WTC11 (cell line): ENCODE measurements around the gene NPAS3. TPM values are rescaled to one million over a fixed set of nuclear protein-coding genes. Genes with fewer than 3 reads are reported as not detected.

ENCODE experiments used
- ATAC-seq: fragments of 200-7000 bp; cut with Tn5 transposase; 2 replicates; pipeline ENCODE4 v1.10.0; 2021; ENCODE audit warnings: mild to moderate bottlenecking, moderate library complexity
- CTCF ChIA-PET: fragments of 300-600 bp; sonication (Branson Sonifier 250); formaldehyde crosslinking; loops from one replicate; lab custom pipeline; 2021; ENCODE audit warnings: antibody characterized with exemption; lab: Charles Lee
- POLR2A ChIA-PET: fragments of 350-600 bp; sonication (Branson Sonifier 250); formaldehyde crosslinking; loops from one replicate; lab custom pipeline; 2021; ENCODE audit warnings: antibody characterized with exemption; lab: Charles Lee
- DNase-seq: peaks from one replicate; pipeline ENCODE4 v3.0.0; 2021; ENCODE audit warnings: low spot score
- H3K27ac Mint-ChIP-seq: 2 replicates; pipeline ENCODE4 v1.8.0; 2021; ENCODE audit warnings: mixed read lengths
- H3K27me3 Mint-ChIP-seq: 2 replicates; pipeline ENCODE4 v1.8.0; 2021; ENCODE audit warnings: low read depth, mild to moderate bottlenecking, moderate library complexity, mixed read lengths
- H3K36me3 Mint-ChIP-seq: 2 replicates; pipeline ENCODE4 v1.8.0; 2021; ENCODE audit warnings: mixed read lengths
- H3K4me1 Mint-ChIP-seq: 2 replicates; pipeline ENCODE4 v1.8.0; 2022; ENCODE audit warnings: mixed read lengths
- H3K4me3 Mint-ChIP-seq: 2 replicates; pipeline ENCODE4 v1.8.0; 2021; ENCODE audit warnings: mild to moderate bottlenecking, moderate library complexity, mixed read lengths
- H3K9me3 Mint-ChIP-seq: 2 replicates; pipeline ENCODE4 v1.8.0; 2021; ENCODE audit warnings: mixed read lengths
- CBFB ChIP-seq: sonication (generic); formaldehyde crosslinking; IDR thresholded peaks from 2 replicates; pipeline ENCODE4 v1.8.1; 2022; ENCODE audit warnings: mild to moderate bottlenecking, low read depth, missing genetic modification reagents
- CREB1 ChIP-seq: sonication (generic); formaldehyde crosslinking; IDR thresholded peaks from 2 replicates; pipeline ENCODE4 v1.8.0; 2023; ENCODE audit warnings: mild to moderate bottlenecking, missing genetic modification reagents
- FOXJ3 ChIP-seq: sonication (generic); formaldehyde crosslinking; IDR thresholded peaks from 2 replicates; pipeline ENCODE4 v1.9.0; 2021; ENCODE audit warnings: missing genetic modification reagents, mild to moderate bottlenecking, borderline replicate concordance
- FOXK1 ChIP-seq: sonication (generic); formaldehyde crosslinking; IDR thresholded peaks from 2 replicates; pipeline ENCODE4 v1.8.0; 2022; ENCODE audit warnings: mild to moderate bottlenecking, moderate library complexity, missing genetic modification reagents
- FOXP1 ChIP-seq: sonication (generic); formaldehyde crosslinking; IDR thresholded peaks from 2 replicates; pipeline ENCODE4 v1.8.0; 2022; ENCODE audit warnings: missing genetic modification reagents, mild to moderate bottlenecking, moderate library complexity, borderline replicate concordance
- GABPB1 ChIP-seq: sonication (generic); formaldehyde crosslinking; IDR thresholded peaks from 2 replicates; pipeline ENCODE4 v1.8.1; 2023; ENCODE audit warnings: mild to moderate bottlenecking, missing genetic modification reagents
- IRF1 ChIP-seq: sonication (generic); formaldehyde crosslinking; IDR thresholded peaks from 2 replicates; pipeline ENCODE4 v1.8.0; 2023; ENCODE audit warnings: missing genetic modification reagents
- MXD4 ChIP-seq: fragments of 250-450 bp; sonication (Bioruptor Pico); IDR thresholded peaks from 2 replicates; pipeline ENCODE4 v1.8.0; 2021; ENCODE audit warnings: mild to moderate bottlenecking, moderate library complexity, borderline replicate concordance
- OVOL2 ChIP-seq: fragments of 250-450 bp; sonication (Bioruptor Pico); IDR thresholded peaks from 2 replicates; pipeline ENCODE4 v1.9.0; 2021; ENCODE audit warnings: mild to moderate bottlenecking, borderline replicate concordance
- SP1 ChIP-seq: sonication (generic); formaldehyde crosslinking; conservative IDR thresholded peaks from 2 replicates; pipeline ENCODE4 v1.8.1; 2022; ENCODE audit warnings: missing genetic modification reagents
- TEAD1 ChIP-seq: sonication (generic); formaldehyde crosslinking; IDR thresholded peaks from 2 replicates; pipeline ENCODE4 v1.8.0; 2022; ENCODE audit warnings: mild to moderate bottlenecking, missing genetic modification reagents
- ZNF121 ChIP-seq: sonication (generic); formaldehyde crosslinking; IDR thresholded peaks from 2 replicates; pipeline ENCODE4 v1.8.0; 2023; ENCODE audit warnings: missing genetic modification reagents
- total RNA-seq: library from RNA; stranded (reverse); gene quantifications from 3 replicates; pipeline ENCODE4 v1.2.3, GENCODE V29; 2021
- TF ChIP-seq, protein P1 (sequence below): sonication (generic); formaldehyde crosslinking; IDR thresholded peaks from 2 replicates; pipeline ENCODE4 v1.8.0; 2022; ENCODE audit warnings: mild to moderate bottlenecking, missing genetic modification reagents
- TF ChIP-seq, protein P2 (sequence below): sonication (generic); formaldehyde crosslinking; IDR thresholded peaks from 2 replicates; pipeline ENCODE4 v1.8.0; 2023; ENCODE audit warnings: mild to moderate bottlenecking, missing genetic modification reagents
- TF ChIP-seq, protein P3 (sequence below): sonication (generic); formaldehyde crosslinking; conservative IDR thresholded peaks from 2 replicates; pipeline ENCODE4 v1.8.1; 2022; ENCODE audit warnings: mild to moderate bottlenecking, missing genetic modification reagents
- TF ChIP-seq, protein P4 (sequence below): fragments of 250-450 bp; sonication (Bioruptor Pico); IDR thresholded peaks from 2 replicates; pipeline ENCODE4 v1.9.0; 2021; ENCODE audit warnings: mild to moderate bottlenecking
- TF ChIP-seq, protein P5 (sequence below): sonication (generic); formaldehyde crosslinking; IDR thresholded peaks from 2 replicates; pipeline ENCODE4 v1.8.0; 2022; ENCODE audit warnings: mild to moderate bottlenecking, missing genetic modification reagents
- TF ChIP-seq, protein P6 (sequence below): sonication (generic); formaldehyde crosslinking; conservative IDR thresholded peaks from 2 replicates; pipeline ENCODE4 v1.8.1; 2023; ENCODE audit warnings: mild to moderate bottlenecking, low read depth, missing genetic modification reagents, moderate library complexity
- TF ChIP-seq, protein P7 (sequence below): sonication (generic); formaldehyde crosslinking; IDR thresholded peaks from 2 replicates; pipeline ENCODE4 v1.8.1; 2023; ENCODE audit warnings: mild to moderate bottlenecking, missing genetic modification reagents, moderate library complexity

Gene NPAS3
- total RNA-seq, 1 experiment from 2014 or later, result 3.2 TPM

DNA sequence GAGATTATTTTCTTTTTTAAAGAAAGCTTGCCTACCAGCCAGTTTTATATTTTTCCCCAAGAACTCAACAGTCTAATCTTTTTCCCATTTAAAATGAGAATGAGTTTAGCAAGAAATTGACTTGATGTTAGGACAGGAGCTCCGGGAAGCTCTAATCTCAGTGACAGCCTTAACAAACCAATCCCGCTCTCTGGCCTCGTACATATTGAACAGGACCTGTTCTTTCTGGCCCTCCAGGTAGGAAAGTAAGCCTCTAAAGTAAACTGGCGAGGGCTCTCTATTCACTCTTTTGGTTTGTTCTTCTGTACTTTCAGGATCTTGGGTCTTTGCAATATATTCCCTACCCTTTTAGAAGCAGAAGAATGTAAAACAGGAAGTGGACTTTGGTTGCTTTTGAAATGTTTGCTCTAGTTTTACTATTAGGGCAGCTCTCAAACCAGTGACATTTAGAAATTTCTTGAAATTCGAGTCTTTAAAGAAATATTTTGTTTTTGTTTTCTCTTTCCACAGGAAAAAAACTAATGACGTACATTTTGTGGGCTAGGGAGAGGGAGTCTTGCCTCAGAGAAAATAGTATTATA, 17.9 kb upstream of the NPAS3 start (continued):
- TF ChIP-seq, protein P1, sequence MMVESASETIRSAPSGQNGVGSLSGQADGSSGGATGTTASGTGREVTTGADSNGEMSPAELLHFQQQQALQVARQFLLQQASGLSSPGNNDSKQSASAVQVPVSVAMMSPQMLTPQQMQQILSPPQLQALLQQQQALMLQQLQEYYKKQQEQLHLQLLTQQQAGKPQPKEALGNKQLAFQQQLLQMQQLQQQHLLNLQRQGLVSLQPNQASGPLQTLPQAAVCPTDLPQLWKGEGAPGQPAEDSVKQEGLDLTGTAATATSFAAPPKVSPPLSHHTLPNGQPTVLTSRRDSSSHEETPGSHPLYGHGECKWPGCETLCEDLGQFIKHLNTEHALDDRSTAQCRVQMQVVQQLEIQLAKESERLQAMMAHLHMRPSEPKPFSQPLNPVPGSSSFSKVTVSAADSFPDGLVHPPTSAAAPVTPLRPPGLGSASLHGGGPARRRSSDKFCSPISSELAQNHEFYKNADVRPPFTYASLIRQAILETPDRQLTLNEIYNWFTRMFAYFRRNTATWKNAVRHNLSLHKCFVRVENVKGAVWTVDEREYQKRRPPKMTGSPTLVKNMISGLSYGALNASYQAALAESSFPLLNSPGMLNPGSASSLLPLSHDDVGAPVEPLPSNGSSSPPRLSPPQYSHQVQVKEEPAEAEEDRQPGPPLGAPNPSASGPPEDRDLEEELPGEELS (CRISPR knock-in tag), result no peak
- TF ChIP-seq GABPB1, result no peak
- no peak for TF ChIP-seq SP1 (CRISPR knock-in tag)
- no peak for TF ChIP-seq OVOL2
- no peak for TF ChIP-seq FOXK1 (CRISPR knock-in tag)
- TF ChIP-seq, protein P2, sequence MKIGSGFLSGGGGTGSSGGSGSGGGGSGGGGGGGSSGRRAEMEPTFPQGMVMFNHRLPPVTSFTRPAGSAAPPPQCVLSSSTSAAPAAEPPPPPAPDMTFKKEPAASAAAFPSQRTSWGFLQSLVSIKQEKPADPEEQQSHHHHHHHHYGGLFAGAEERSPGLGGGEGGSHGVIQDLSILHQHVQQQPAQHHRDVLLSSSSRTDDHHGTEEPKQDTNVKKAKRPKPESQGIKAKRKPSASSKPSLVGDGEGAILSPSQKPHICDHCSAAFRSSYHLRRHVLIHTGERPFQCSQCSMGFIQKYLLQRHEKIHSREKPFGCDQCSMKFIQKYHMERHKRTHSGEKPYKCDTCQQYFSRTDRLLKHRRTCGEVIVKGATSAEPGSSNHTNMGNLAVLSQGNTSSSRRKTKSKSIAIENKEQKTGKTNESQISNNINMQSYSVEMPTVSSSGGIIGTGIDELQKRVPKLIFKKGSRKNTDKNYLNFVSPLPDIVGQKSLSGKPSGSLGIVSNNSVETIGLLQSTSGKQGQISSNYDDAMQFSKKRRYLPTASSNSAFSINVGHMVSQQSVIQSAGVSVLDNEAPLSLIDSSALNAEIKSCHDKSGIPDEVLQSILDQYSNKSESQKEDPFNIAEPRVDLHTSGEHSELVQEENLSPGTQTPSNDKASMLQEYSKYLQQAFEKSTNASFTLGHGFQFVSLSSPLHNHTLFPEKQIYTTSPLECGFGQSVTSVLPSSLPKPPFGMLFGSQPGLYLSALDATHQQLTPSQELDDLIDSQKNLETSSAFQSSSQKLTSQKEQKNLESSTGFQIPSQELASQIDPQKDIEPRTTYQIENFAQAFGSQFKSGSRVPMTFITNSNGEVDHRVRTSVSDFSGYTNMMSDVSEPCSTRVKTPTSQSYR (CRISPR knock-in tag), result no peak
- TF ChIP-seq ZNF121 (CRISPR knock-in tag), result no peak
- no peak for TF ChIP-seq CBFB (CRISPR knock-in tag)
- TF ChIP-seq, protein P3, sequence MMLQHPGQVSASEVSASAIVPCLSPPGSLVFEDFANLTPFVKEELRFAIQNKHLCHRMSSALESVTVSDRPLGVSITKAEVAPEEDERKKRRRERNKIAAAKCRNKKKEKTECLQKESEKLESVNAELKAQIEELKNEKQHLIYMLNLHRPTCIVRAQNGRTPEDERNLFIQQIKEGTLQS (CRISPR knock-in tag), result no peak
- no peak for TF ChIP-seq TEAD1
- TF ChIP-seq FOXP1 (CRISPR knock-in tag), result no peak

GRCh38 chr14:32925439-32925838, 13.2 kb upstream of the NPAS3 start:
- ChIA-PET POLR2A (no interaction called here), CTCF (no interaction called here)
- Mint-ChIP-seq H3K27ac (no peak overlapping the region), H3K4me3 (no peak overlapping the region), H3K27me3 (no peaks in the 10 kb centered on the region), H3K9me3 (no peaks in the 10 kb centered on the region), H3K4me1 (peaks cover 7% of the 10 kb centered on the region), H3K36me3 (no peaks in the 10 kb centered on the region)
- TF ChIP-seq CREB1 (CRISPR knock-in tag) (no peak), OVOL2 (no peak), FOXK1 (CRISPR knock-in tag) (no peak), CBFB (CRISPR knock-in tag) (no peak), IRF1 (CRISPR knock-in tag) (no peak), FOXJ3 (CRISPR knock-in tag) (no peak), MXD4 (CRISPR knock-in tag) (no peak)
- TF ChIP-seq, protein P4, sequence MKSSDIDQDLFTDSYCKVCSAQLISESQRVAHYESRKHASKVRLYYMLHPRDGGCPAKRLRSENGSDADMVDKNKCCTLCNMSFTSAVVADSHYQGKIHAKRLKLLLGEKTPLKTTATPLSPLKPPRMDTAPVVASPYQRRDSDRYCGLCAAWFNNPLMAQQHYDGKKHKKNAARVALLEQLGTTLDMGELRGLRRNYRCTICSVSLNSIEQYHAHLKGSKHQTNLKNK (CRISPR knock-in tag), result no peak
- TF ChIP-seq, protein P5, sequence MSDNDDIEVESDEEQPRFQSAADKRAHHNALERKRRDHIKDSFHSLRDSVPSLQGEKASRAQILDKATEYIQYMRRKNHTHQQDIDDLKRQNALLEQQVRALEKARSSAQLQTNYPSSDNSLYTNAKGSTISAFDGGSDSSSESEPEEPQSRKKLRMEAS (CRISPR knock-in tag), result no peak
- TF ChIP-seq, protein P6, sequence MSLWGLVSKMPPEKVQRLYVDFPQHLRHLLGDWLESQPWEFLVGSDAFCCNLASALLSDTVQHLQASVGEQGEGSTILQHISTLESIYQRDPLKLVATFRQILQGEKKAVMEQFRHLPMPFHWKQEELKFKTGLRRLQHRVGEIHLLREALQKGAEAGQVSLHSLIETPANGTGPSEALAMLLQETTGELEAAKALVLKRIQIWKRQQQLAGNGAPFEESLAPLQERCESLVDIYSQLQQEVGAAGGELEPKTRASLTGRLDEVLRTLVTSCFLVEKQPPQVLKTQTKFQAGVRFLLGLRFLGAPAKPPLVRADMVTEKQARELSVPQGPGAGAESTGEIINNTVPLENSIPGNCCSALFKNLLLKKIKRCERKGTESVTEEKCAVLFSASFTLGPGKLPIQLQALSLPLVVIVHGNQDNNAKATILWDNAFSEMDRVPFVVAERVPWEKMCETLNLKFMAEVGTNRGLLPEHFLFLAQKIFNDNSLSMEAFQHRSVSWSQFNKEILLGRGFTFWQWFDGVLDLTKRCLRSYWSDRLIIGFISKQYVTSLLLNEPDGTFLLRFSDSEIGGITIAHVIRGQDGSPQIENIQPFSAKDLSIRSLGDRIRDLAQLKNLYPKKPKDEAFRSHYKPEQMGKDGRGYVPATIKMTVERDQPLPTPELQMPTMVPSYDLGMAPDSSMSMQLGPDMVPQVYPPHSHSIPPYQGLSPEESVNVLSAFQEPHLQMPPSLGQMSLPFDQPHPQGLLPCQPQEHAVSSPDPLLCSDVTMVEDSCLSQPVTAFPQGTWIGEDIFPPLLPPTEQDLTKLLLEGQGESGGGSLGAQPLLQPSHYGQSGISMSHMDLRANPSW (CRISPR knock-in tag), result no peak
- TF ChIP-seq, protein P7, sequence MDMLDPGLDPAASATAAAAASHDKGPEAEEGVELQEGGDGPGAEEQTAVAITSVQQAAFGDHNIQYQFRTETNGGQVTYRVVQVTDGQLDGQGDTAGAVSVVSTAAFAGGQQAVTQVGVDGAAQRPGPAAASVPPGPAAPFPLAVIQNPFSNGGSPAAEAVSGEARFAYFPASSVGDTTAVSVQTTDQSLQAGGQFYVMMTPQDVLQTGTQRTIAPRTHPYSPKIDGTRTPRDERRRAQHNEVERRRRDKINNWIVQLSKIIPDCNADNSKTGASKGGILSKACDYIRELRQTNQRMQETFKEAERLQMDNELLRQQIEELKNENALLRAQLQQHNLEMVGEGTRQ (CRISPR knock-in tag), result no peak
- no peak for ATAC-seq
- no peak for DNase-seq
